HG02973 (cell line): ENCODE measurements around the gene PDE6A.
"Not testable (repeated sequence)": the region's sequence is repeated elsewhere in the genome, so short reads cannot be mapped to it uniquely, and the experiment has no call there.

Experiments used
- ATAC-seq: cut with Tn5 transposase; IDR thresholded peaks from one replicate; pipeline ENCODE4 v1.9.1; 2021; ENCODE audit warnings: moderate library complexity; ENCODE audit not compliant: unreplicated experiment

The PDE6A gene

DNA sequence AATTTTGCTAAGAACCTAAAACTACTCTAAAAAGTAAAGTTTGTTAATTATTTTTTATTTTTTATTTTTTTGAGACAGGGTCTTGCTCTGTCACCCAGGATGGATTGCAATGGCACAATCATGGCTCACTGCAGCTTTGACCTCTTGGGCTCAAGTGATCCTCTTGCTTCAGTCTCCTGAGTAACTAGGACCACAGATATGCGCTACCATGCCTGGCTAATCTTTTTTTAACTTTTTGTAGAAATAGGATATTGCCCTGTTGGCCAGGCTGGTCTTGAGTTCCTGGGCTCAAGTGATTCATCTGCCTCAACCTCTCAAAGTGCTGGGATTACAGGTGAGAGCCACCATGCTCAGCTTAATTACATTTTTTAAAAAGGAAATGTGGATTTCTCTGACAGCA lies 45.8 kb downstream of the PDE6A start:
- ATAC-seq: no peak

DNA sequence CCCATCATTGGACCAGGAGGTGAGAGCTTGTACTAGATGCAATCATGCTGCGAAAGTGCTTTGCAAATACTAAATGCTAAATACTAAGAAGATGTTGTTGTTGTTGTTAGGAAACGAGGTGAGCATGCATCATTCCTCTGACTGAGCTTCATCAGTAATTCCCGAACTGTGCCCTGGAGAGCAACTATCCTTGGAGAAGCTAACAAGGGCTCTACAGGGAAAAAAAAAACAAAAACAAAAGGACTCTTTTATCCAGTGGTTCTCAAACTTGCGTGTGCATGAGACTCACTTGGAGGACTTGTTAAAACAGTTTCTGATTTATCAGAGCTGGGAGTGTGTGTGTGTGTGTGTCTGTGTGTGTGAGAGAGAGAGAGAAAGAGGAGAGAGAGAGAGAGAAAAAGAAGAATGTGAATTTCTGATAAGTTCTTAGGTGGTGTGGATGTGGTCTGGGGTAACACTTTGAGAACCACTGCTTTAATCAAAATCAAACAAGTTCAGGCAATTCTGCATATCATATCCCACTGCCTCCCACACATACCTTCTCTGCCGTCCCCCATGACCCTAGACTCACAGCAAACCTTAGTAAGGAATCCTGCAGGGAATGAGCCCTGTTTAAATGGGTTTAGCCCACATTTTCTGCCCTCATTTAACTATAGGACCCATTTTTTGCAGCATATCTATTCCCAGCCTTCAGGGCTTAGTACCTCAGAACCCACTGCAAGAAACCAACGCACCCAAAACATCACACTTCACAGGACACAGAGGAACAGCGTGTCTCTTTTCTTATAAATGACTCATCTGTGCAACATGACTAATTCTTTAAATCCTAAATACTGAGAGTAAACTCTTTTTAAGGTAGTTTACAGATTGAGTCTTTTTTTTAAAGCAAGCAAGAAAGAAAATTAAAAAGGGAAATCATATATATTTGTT lies 48.9 kb downstream of the PDE6A start:
- ATAC-seq: no peak

GRCh38 chr5:149894237-149894636 lies 50.4 kb downstream of the PDE6A start:
- no peak for ATAC-seq

DNA sequence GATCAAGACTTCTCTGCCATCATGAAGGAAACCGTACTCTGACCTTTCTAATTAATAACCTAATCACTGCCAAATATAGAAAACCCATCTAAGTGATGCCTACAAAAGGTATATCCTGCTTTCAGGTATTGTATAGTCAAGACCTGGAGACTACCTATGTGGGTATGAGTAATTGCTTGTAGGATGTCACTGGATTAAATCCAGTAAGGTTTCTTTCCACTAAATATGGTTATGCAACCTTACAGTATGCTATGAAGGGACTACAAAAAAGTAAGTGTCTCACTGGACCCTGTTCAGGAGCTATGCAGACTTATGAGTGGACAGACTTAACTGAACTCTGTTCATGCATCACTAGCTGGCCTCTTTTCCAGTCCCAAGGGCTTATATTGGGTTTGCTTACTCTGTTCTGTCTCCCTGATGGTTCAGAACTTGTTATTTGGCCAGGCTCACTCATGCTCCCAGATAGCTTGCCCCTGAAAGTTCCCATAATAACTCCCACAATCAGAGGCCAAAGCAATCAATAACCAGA lies 51.1 kb downstream of the PDE6A start:
- ATAC-seq: no peak

GRCh38 chr5:149892594-149892993 lies 52.0 kb downstream of the PDE6A start:
- no peak for ATAC-seq

GRCh38 chr5:149888280-149888679 lies 56.3 kb downstream of the PDE6A start:
- no peak for ATAC-seq

DNA sequence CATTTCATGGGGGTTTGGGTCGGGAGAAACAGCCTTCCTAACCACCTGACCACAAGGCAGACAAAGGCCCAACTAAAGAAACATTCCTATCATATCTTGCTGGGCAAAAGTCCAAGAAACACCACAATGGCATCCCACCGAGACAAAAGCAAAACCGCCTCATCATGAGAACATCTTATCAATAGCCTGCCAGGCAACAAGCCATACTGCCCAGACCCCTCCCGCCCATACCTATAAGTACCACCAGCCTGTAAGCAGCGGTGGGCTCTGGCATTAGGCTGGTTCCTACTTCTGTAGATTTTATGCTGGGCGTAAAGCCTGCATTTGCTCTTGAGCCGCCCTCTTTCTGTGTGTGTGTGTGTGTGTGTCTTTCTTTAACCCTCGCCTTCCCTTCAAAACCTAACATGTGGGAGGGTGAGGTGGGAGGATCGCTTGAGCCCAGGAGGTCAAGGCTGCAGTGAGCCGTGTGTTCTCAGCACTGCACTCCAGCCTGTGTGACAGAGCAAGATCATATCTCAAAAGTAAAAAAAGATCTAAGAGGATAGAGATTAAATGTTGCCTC lies 56.9 kb downstream of the PDE6A start:
- no peak for ATAC-seq

DNA sequence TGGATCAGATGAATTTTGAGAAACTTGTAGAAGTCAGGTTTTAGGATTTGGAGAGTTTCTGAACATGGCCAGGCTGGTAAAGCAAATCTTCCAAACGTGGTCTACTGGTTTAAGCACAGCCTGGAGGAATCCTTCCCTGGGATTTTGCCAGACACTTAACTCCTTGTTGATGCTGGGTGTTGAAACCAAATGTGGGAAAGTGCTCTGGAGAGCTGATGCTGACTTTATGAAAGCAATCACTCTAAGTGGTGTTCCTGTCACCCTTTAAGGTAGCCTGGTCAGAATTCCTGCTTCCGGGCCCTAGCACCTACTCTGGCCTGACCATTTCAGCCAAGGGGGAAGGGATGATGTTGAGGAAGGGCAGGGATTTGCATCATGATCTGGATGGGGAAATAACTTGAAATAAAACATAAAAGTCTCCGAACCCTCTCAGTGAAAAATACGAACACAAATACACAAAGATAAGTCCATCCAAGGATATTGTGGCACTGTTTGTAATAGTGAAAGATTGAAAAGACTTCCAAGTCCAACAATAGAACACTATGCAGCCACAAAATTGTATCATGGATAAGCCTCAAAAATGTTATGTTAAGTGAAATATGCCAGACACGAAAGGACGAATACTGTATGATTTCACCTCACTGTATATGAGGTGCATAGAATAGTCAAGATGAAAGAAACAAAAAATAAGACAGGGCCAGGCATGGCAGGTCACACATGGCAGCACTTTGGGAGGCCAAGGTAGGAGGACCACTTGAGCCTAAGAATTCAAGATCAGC lies 57.7 kb downstream of the PDE6A start:
- no peak for ATAC-seq

DNA sequence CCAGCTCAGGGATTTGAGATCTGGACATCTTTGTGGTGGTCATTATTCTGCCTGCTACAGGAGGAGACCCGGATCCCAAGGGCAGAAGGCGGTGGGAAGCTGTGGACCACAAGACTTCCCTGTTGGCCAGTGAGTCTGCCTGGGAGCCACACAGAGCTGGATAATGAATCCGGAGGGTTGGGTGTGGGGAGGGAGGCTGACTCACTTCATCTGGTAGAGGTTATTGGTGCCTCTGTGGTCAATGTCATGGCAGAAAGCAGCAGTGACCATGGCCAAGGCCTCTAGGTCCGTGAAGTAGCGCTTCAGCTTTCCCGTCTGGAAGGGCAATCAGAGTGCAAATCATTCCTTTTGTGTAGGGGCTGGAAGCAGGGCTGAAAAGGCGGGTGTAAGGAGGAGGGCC lies 58.5 kb downstream of the PDE6A start:
- no peak for ATAC-seq

- ATAC-seq: no peak
Measured at GRCh38 chr5:149885513-149885912, 59.1 kb downstream of the PDE6A start.

DNA sequence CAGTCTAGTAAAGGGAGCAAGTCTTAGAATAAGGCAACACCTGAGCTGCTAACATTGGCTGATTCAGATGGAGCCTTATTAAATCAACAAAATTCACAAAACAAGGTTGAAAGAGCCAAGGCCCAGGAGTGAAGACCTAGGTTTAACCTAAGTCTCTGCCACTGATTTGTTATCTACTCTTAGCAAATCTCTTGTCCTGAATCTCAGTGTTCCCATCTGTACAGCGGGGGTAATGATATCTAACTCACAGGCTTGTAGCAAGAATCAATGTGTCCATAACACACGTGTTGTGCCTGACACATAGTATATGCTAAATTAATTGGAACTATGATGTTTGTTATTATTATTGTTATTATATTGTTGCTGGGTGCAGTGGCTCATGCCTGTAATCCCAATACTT lies 61.0 kb downstream of the PDE6A start:
- no peak for ATAC-seq

- not testable (repeated sequence) for ATAC-seq
Measured at GRCh38 chr5:149882633-149883032, 62.0 kb downstream of the PDE6A start.

DNA sequence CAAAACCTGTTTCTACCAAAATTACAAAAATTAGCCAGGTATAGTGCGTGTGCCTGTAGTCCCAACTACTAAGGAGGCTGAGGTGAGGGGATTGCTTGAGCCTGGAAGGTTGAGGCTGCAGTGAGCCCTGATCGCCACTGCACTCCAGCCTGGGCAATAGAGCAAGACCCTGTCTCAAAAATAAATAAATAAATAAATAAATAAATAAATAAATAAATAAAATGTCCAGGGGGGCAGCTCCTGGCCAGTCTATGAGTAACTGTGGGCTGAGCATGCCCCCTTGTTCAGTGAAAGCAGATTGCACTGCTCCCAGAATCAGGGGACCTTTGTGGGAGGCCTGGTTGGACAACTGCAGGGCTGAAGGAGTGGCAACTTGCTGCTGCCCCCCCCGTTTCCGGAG lies 62.7 kb downstream of the PDE6A start:
- no peak for ATAC-seq

GRCh38 chr5:149881069-149881622 lies 63.4 kb downstream of the PDE6A start:
- no peak for ATAC-seq

DNA sequence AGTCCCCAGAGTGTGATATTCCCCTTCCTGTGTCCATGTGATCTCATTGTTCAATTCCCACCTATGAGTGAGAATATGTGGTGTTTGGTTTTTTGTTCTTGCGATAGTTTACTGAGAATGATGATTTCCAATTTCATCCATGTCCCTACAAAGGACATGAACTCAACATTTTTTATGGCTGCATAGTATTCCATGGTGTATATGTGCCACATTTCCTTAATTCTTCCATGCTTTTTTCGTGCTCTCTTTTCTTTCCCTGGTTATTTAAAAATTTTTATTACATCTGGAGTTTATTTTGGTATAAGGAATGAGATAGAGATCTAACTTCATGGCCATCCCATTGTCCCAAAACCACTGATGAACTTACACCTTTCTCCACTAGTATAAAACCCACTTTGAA lies 65.0 kb downstream of the PDE6A start:
- not testable (repeated sequence) for ATAC-seq

DNA sequence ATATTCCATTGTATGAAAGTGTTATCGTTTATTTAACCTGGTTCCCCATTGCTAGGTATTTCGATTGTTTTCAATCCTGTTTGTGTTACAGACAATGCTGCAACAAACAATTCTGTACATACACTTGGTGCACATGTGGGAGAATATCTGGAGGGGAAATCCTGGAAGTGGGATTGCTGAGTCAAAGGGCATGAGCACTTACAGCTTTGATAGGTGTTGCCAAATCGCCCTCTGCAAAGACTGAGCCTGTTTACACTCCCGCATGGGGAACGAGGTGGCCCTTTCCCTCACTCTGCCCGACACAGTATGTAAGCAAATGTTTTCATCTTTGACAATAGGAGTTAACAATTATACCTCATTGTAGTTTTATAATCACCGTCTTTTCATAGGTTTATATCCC lies 66.2 kb downstream of the PDE6A start:
- ATAC-seq: no peak

DNA sequence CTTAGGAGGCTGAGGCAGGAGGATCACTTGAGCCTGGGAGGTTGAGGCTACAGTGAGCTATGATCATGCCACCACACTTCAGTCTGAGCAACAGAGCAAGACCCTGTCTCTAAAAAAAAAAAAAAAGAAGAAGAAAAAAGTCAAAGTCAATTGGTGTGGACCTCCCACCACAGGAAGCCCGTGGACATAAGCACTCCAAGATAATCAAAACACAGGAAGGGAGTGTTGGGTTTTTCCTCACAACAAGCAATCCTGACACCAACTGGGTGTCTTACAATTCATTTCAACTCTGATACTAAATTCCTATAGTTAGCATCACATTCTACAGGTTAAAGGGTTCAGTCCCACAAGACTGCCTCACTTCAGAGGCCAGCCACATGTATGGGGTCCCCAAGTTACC lies 70.7 kb downstream of the PDE6A start:
- ATAC-seq: no peak

GRCh38 chr5:149872351-149873040 lies 72.1 kb downstream of the PDE6A start:
- ATAC-seq: no peak

GRCh38 chr5:149871471-149871870 lies 73.1 kb downstream of the PDE6A start:
- no peak for ATAC-seq

DNA sequence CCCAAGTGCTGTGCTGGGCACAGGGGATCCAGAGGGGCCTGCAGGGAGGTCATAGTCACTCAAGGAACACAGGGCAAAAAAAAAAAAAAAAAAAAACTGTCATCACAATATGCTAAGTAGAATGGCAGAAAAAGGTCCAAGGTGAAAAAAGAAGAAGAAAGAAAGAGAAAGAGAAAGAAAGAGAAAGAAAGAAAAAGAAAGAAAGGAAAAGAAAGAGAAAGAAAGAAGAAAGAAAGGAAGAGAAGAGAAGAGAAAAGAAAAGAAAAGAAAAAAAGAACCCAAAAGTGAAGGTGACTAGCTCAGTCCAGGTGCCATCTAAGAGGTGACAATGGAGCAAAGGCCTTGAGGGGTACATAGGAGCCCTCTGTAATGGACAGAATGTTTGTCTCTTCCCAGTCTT lies 73.9 kb downstream of the PDE6A start:
- no peak for ATAC-seq

DNA sequence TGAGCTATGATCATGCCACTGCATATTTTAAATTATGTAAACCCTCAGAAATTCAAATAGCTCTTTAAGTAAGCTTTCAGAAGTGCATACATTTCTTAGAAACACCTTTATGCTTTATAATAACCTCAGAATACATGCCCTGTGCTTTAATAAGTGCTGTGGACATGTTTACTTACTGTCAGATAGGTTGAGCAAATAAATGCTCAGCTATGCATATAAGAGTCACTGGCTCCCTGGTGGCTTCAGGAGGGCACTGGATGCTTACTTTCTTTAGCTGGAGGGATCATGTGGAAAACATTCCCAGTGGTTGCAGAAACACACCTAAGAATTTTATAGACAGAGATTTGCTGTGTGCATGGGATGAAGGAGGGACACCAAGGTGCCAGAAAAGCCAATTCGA lies 74.4 kb downstream of the PDE6A start:
- ATAC-seq: no peak
